Keratinocyte (primary cell): Measurements from ENCODE around the gene MOB3B.

Experiments used
- EZH2 ChIP-seq: IDR thresholded peaks from one replicate; pipeline ENCODE4 v1.6.1; 2012; ENCODE audit warnings: inconsistent platforms, mild to moderate bottlenecking, low read length, moderate library complexity
- TF ChIP-seq, protein P1 (sequence below), 3 experiments: IDR thresholded peaks in 1 of 3; conservative IDR thresholded peaks in 1 of 3; optimal IDR thresholded peaks in 1 of 3; 2 replicates in 2 of 3; 3 replicates in 1 of 3; pipeline versions ENCODE3 to v1.5.1; 2011; ENCODE audit warnings: low read length in 3 of 3, mild to moderate bottlenecking in 3 of 3, moderate library complexity in 2 of 3, control low read depth in 1 of 3, inconsistent platforms in 1 of 3; ENCODE audit not compliant: insufficient read depth in 2 of 3; ENCODE audit errors: extremely low read depth in 1 of 3

DNA sequence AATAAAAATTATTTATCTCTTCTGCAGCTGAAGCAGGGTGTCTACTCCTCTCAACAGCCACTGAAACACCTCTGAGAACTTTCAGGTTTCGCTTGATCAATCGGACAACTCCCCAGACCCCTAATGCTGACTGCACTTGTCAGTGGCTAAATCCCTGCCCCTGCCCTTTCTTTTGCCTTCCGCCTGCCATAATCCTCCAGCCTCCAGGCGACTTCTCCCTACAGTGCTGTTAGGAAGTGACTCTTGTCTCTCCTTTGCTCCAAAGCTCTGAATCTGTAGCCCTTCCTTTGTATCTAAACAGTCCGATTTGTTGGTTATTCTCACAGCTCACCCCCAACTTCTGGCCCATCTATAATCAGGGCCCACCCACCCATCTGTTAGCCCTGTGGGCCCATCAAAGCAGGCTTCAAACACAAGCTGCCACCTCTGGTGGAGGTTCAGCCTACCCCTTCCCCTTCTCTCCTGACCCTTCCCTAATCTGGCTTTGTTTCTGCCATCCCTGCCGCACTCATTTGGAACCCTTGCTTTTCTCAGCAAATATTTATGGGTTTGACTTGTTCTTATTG, 59.2 kb downstream of the MOB3B start:
- TF ChIP-seq, protein P1, sequence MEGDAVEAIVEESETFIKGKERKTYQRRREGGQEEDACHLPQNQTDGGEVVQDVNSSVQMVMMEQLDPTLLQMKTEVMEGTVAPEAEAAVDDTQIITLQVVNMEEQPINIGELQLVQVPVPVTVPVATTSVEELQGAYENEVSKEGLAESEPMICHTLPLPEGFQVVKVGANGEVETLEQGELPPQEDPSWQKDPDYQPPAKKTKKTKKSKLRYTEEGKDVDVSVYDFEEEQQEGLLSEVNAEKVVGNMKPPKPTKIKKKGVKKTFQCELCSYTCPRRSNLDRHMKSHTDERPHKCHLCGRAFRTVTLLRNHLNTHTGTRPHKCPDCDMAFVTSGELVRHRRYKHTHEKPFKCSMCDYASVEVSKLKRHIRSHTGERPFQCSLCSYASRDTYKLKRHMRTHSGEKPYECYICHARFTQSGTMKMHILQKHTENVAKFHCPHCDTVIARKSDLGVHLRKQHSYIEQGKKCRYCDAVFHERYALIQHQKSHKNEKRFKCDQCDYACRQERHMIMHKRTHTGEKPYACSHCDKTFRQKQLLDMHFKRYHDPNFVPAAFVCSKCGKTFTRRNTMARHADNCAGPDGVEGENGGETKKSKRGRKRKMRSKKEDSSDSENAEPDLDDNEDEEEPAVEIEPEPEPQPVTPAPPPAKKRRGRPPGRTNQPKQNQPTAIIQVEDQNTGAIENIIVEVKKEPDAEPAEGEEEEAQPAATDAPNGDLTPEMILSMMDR (optimal IDR thresholded peaks at IDR 0.05 in 1 of 3, IDR thresholded peaks at IDR 0.05 in 1 of 3, conservative IDR thresholded peaks at IDR 0.05 in 1 of 3; ENCODE audit: extremely low read depth in 1 of 3, insufficient read depth in 2 of 3, low read length in 3 of 3), result no peak
- TF ChIP-seq EZH2, result no peak
